Measurements from ENCODE around the gene BBS9.
A peak's percentile ranks its signal among the peaks of the same experiment; 100 is the strongest.
"Not testable (repeated sequence)": the region's sequence is repeated elsewhere in the genome, so short reads cannot be mapped to it uniquely, and the experiment has no call there.

Gene BBS9

GRCh38 chr7:33200282-33200681 lies 70.9 kb downstream of the BBS9 start:
- DNase-seq: no peak

- no peak for DNase-seq
Observed at GRCh38 chr7:33201821-33202220, 72.5 kb downstream of the BBS9 start.

- no peak for DNase-seq
Observed at GRCh38 chr7:33210958-33211357, 81.6 kb downstream of the BBS9 start.

- no peak for DNase-seq
Observed at GRCh38 chr7:33212144-33212543, 82.8 kb downstream of the BBS9 start.

GRCh38 chr7:33215992-33216391 lies 86.6 kb downstream of the BBS9 start:
- DNase-seq: no peak

- DNase-seq: no peak
Observed at GRCh38 chr7:33217595-33217994, 88.2 kb downstream of the BBS9 start.

- DNase-seq: not testable (repeated sequence)
Observed at GRCh38 chr7:33218841-33219535, 89.6 kb downstream of the BBS9 start.

- no peak for DNase-seq
Observed at GRCh38 chr7:33220231-33220630, 90.9 kb downstream of the BBS9 start.

GRCh38 chr7:33221390-33221789 lies 92.0 kb downstream of the BBS9 start:
- DNase-seq: no peak

GRCh38 chr7:33232632-33233145 lies 103.3 kb downstream of the BBS9 start:
- DNase-seq: no peak

- DNase-seq: peak; percentile 37
Observed at GRCh38 chr7:33233659-33234058, 104.3 kb downstream of the BBS9 start.

GRCh38 chr7:33237036-33237435 lies 107.7 kb downstream of the BBS9 start:
- no peak for DNase-seq

- peak; percentile 46 for DNase-seq
Observed at GRCh38 chr7:33243319-33243881, 114.0 kb downstream of the BBS9 start.

- no peak for DNase-seq
Observed at GRCh38 chr7:33248671-33249070, 119.3 kb downstream of the BBS9 start.

- no peak for DNase-seq
Observed at GRCh38 chr7:33250421-33250871, 121.1 kb downstream of the BBS9 start.

GRCh38 chr7:33251301-33251700 lies 121.9 kb downstream of the BBS9 start:
- no peak for DNase-seq

GRCh38 chr7:33258491-33258951 lies 129.2 kb downstream of the BBS9 start:
- DNase-seq: no peak

- no peak for DNase-seq
Observed at GRCh38 chr7:33261585-33261984, 132.2 kb downstream of the BBS9 start.

GRCh38 chr7:33262476-33262875 lies 133.1 kb downstream of the BBS9 start:
- DNase-seq: no peak

- not testable (repeated sequence) for DNase-seq
Observed at GRCh38 chr7:33271839-33272371, 142.5 kb downstream of the BBS9 start.

- no peak for DNase-seq
Observed at GRCh38 chr7:33273356-33273755, 144.0 kb downstream of the BBS9 start.

- DNase-seq: peak; percentile 6
Observed at GRCh38 chr7:33276325-33276724, 147.0 kb downstream of the BBS9 start.

GRCh38 chr7:33276729-33277128 lies 147.4 kb downstream of the BBS9 start:
- DNase-seq: no peak

GRCh38 chr7:33278095-33278494 lies 148.7 kb downstream of the BBS9 start:
- DNase-seq: no peak

All from RPMI8226 (cell line).